ENCODE data around the gene NES. TPM values are rescaled to one million over a fixed set of nuclear protein-coding genes. Genes with fewer than 3 reads are reported as not detected.

Gene NES
- total RNA-seq, 1 experiment from 2014 or later, result 56.3 TPM

DNA sequence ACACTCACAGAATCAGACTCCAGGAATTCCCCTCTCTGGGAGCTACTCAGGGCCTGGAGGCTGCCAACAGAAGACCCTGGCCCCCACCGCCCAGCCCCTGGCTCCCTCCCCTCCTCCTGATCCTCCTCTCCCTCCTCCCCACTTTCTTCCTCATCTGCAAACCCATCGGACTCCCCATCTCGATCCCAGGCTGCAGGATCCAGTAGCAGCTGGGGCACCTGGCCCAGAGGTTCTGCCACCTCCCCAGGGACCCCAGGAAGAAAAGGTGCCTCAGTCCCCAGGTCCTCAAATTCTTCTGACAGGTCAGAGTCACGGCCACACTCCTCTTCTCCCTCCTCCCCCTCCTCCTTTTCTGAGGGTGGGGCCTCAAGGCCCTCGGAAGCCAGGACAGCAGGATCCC, 7.4 kb downstream of the NES start:
- ChIA-PET CTCF (interaction anchor here (1.1 kb wide), 1 partner anchor 20 kb away, joined by 3 read pairs; no protein-coding TSS in a partner anchor), POLR2A (interaction anchor here (0.5 to 0.7 kb wide), 2 partner anchors 65 to 1361 kb away, joined by 6 to 12 read pairs; partner anchors contain the start of gene FDPS)
- Histone ChIP-seq H3K27me3 (ENCODE audit: control insufficient read depth, insufficient read depth, low read length) (no peaks in the 10 kb centered on the region), H3K27ac (ENCODE audit: low read length) (0 out of 2 replicates have a peak overlapping the region, but pooled peaks have one; percentile 5), H3K36me3 (ENCODE audit: control insufficient read depth, insufficient read depth, low read length) (no peaks in the 10 kb centered on the region), H3K9me3 (ENCODE audit: control insufficient read depth, insufficient read depth, low read depth, low read length) (no peaks in the 10 kb centered on the region), H3K4me3 (ENCODE audit: low read depth in 2 of 2, low read length in 2 of 2) (no peak overlapping the region), H3K4me1 (ENCODE audit: control insufficient read depth, insufficient read depth, low read length) (peaks cover 37% of the 10 kb centered on the region)
- DNase-seq (ENCODE audit: low read depth, low spot score) (no peak), ATAC-seq (no peak)
- in situ Hi-C loops (cut with HindIII; ENCODE audit: low pct_unique_long_range_greater_than_20kb, low sequenced_read_pairs) (no loop called here), intact Hi-C loops (cut with micrococcal nuclease; ENCODE audit: unreplicated experiment) (no loop called here)
- no TSS peak for BruUV-seq (replicated peaks)
- TF ChIP-seq, protein P1, sequence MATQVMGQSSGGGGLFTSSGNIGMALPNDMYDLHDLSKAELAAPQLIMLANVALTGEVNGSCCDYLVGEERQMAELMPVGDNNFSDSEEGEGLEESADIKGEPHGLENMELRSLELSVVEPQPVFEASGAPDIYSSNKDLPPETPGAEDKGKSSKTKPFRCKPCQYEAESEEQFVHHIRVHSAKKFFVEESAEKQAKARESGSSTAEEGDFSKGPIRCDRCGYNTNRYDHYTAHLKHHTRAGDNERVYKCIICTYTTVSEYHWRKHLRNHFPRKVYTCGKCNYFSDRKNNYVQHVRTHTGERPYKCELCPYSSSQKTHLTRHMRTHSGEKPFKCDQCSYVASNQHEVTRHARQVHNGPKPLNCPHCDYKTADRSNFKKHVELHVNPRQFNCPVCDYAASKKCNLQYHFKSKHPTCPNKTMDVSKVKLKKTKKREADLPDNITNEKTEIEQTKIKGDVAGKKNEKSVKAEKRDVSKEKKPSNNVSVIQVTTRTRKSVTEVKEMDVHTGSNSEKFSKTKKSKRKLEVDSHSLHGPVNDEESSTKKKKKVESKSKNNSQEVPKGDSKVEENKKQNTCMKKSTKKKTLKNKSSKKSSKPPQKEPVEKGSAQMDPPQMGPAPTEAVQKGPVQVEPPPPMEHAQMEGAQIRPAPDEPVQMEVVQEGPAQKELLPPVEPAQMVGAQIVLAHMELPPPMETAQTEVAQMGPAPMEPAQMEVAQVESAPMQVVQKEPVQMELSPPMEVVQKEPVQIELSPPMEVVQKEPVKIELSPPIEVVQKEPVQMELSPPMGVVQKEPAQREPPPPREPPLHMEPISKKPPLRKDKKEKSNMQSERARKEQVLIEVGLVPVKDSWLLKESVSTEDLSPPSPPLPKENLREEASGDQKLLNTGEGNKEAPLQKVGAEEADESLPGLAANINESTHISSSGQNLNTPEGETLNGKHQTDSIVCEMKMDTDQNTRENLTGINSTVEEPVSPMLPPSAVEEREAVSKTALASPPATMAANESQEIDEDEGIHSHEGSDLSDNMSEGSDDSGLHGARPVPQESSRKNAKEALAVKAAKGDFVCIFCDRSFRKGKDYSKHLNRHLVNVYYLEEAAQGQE (IDR thresholded peaks at IDR 0.05; ENCODE audit: insufficient read depth in 1 of 2, low read depth in 2 of 2, low read length in 1 of 2), result no peak
- TF ChIP-seq POLR2AphosphoS5 (IDR thresholded peaks at IDR 0.05; ENCODE audit: low read depth, low read length), result no peak
- TF ChIP-seq SIN3A (IDR thresholded peaks at IDR 0.05; ENCODE audit: borderline replicate concordance, insufficient read depth, low read depth, low read length), result no peak
- TF ChIP-seq, protein P2, sequence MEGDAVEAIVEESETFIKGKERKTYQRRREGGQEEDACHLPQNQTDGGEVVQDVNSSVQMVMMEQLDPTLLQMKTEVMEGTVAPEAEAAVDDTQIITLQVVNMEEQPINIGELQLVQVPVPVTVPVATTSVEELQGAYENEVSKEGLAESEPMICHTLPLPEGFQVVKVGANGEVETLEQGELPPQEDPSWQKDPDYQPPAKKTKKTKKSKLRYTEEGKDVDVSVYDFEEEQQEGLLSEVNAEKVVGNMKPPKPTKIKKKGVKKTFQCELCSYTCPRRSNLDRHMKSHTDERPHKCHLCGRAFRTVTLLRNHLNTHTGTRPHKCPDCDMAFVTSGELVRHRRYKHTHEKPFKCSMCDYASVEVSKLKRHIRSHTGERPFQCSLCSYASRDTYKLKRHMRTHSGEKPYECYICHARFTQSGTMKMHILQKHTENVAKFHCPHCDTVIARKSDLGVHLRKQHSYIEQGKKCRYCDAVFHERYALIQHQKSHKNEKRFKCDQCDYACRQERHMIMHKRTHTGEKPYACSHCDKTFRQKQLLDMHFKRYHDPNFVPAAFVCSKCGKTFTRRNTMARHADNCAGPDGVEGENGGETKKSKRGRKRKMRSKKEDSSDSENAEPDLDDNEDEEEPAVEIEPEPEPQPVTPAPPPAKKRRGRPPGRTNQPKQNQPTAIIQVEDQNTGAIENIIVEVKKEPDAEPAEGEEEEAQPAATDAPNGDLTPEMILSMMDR (IDR thresholded peaks at IDR 0.05), result no peak
- no peak for TF ChIP-seq TCF7L2 (IDR thresholded peaks at IDR 0.05; ENCODE audit: low read depth, low read length)

DNA sequence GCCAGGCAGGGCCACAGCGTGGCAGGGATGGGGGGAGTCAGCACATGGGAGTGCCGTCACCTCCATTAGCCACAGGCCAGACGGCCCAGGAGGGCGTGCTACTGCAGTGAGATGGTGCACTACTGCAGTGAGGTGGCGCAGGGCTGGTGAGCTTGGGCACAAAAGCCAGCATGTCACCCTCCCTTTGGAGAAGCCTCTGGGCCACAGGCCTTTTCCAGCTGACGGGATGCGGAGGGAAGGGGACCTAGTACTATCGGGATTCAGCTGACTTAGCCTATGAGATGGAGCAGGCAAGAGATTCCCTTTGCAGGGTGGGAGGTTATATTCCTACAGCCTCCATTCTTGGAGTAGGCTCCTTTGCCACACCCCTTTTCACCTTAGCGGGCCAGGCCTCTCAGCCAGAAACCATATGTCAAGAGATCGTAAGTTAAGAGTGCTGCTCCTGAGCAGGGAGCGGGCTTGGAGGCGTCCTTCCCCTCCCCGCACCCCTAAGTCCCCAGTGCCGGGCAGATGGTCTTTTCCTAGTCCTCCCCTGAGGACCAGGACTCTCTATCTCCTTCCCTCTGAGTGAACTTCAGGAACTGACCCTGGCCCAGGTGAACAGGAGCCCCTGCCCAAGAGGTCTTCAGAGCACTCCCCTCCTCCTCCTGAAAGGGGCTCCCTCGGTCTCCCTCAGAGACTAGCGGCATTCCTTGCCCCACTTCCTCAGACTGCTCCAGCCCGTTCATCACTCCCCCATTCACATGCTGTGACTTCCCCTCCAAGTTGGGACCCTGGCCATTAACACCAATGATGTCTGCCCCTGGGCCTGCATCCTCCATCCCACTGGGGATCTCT, 8.2 kb downstream of the NES start:
- in situ Hi-C loops (cut with HindIII; ENCODE audit: low pct_unique_long_range_greater_than_20kb, low sequenced_read_pairs) (no loop called here), intact Hi-C loops (cut with micrococcal nuclease; ENCODE audit: unreplicated experiment) (no loop called here)
- CTCF ChIA-PET, result no interaction called here
- ATAC-seq (peak; percentile 52), DNase-seq (ENCODE audit: low read depth, low spot score) (no peak)
- H3K36me3 ChIP-seq (ENCODE audit: control insufficient read depth, insufficient read depth, low read length), result no peaks in the 10 kb centered on the region
- POLR2A ChIA-PET, result no interaction called here
- TF ChIP-seq POLR2AphosphoS5 (IDR thresholded peaks at IDR 0.05; ENCODE audit: low read depth, low read length) (peak; percentile 53; the same call in 1 of the 2 replicates), SIN3A (IDR thresholded peaks at IDR 0.05; ENCODE audit: borderline replicate concordance, insufficient read depth, low read depth, low read length) (no peak), TCF7L2 (IDR thresholded peaks at IDR 0.05; ENCODE audit: low read depth, low read length) (no peak)
- no peaks in the 10 kb centered on the region for H3K27me3 ChIP-seq (ENCODE audit: control insufficient read depth, insufficient read depth, low read length)
- H3K27ac ChIP-seq (ENCODE audit: low read length), result peak overlapping the region; percentile 5; the same call in 1 of the 2 replicates
- H3K9me3 ChIP-seq (ENCODE audit: control insufficient read depth, insufficient read depth, low read depth, low read length), result no peaks in the 10 kb centered on the region
- H3K4me1 ChIP-seq (ENCODE audit: control insufficient read depth, insufficient read depth, low read length), result peaks cover 45% of the 10 kb centered on the region
- BruUV-seq (replicated peaks), result no TSS peak
- no peak overlapping the region for H3K4me3 ChIP-seq (ENCODE audit: low read depth in 2 of 2, low read length in 2 of 2)
